ENCODE measurements around the gene TMEM232.
A peak's percentile ranks its signal among the peaks of the same experiment; 100 is the strongest.
"Not testable (repeated sequence)": the region's sequence is repeated elsewhere in the genome, so short reads cannot be mapped to it uniquely, and the experiment has no call there.

The TMEM232 gene

DNA sequence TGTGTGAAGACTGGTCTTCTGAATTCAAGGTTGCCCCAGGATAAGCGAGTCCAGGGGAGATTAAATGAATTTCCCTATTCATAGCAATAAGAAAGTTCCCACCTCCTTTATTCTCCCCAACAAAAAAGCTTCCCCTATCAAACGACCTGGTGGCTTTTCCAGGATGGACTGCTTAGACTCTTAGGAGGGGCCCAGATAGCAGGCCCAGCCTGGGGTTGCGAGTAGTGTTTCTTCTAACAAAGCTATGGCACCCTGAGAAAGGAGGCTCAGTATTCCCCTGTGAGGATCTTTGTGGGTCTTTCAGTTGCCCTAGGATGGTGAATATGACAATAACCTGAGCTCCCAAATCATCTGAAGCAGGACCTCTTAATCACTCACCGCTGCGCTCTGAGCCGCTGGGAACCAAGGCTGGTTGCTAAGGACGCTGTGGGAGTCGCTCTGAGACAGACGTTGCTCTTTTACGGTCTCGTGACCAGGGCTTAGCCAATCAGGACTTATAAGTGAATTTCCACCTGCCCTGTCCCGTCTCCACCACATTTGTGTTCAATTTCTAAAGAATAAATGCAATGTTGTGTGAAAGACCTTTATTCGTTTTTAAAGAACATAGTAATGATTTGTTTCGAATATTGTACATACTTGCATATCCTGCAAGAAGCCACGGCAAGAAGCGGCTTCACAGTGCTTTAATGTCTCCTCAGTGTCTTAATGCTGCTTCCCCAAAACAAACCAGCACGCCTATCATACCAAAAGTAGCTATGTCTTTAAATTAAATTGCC, at the start of gene TMEM232:
Gene TMEM232 (minus strand): TSS at position 423 of the 776 bp plus-strand sequence. CDS start 59,319 bp downstream, outside the sequence.
- peak; percentile 75 for DNase-seq

DNA sequence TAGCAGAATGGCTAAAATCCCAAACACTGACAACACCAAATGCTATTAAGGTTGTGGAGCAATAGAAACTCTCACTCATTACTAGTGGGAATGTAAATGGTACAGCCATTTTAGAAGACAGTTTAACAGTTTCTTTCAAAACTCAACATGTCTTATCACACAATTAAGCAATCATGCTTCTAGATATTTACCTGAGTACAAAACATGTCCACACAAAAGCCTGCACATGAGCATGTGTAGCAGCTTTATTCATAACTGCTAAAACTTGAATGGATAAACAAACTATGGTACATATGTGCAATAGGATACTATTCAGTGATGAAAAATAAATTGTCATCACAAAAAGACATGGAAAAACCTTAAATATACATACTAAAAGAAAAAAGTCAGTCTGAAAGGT, 43.8 kb upstream of the TMEM232 start:
- no peak for DNase-seq

DNA sequence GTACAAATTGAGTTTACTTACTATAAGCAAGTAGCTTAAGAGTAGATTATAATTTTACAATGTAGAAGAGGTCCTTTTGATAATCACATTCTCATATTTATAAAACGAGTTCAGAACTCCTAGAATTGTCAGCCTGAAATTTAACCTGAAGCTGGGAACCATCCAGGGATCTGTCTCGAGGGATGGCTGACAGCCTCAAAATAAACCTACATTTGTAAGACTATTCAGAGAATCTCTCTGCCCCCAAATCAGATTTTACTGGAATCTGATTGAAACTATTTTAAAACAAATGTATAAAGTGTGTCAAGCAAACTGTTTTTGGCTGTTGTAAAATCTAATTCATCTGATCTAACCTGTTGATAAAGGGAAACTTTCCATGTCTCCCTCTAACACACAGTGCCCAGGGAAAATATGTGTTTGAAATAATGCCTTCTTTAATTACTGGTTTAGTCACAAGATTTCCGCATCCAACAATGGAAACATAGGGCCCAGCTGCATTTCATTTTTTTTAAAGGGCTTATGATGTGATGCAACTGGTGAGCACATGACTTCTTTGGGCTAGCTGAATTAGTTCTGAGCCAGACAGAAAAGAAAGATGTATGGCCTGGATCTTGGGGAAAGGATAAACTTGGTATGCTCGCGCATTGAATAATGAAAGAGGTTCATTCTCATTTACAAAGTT, 42.7 kb upstream of the TMEM232 start:
- DNase-seq: no peak

DNA sequence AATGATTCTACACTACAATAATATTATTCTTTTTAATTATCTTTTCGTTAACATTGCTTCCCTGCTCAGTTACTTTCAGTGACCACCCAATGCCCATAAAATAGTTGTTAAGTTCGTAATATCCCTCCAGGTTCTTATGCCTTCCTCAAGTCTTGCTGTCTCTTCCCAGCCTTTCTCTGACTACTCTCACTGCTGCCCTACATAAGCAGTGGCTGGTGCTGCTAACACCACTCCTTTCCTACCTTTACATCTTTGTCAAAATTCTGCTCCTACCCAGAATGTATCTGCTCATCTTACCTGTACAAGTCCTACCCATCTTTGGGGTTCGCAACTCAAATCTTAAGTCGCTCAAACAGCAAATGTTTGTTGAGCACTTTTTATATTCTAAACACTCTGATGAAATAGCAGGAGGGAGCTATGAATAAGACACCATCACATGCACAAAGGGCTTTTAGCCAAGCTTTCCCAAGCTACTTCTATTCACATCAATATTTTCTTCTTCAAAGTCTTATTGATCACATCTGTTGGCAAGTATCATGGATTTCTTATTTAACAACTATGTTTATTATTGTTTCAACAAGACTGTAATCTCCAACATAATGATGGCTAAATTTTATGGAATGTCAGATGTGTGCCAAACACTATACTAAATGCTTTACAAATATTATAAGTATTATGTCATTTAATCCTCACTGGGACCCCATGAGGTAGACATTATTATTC, 41.8 kb upstream of the TMEM232 start:
- DNase-seq: no peak

DNA sequence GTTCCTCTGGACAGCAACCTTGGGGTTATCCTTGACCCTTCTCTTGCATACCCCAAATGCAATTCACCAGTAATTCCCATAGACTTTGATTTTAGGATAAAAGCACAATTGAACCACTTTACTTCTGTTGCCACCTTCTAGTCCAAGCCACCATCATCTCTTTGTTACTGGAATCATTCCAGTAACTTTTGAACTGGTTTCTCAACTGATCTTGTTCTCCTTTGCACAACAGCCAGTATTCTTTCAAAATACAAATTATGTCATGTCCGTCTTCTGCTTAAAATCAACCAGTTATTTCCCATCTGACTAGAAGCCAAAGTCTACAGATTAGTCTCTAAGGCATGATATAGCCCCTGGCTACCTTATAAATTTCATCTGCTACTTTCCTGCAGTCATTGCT, 33.7 kb upstream of the TMEM232 start:
- no peak for DNase-seq

DNA sequence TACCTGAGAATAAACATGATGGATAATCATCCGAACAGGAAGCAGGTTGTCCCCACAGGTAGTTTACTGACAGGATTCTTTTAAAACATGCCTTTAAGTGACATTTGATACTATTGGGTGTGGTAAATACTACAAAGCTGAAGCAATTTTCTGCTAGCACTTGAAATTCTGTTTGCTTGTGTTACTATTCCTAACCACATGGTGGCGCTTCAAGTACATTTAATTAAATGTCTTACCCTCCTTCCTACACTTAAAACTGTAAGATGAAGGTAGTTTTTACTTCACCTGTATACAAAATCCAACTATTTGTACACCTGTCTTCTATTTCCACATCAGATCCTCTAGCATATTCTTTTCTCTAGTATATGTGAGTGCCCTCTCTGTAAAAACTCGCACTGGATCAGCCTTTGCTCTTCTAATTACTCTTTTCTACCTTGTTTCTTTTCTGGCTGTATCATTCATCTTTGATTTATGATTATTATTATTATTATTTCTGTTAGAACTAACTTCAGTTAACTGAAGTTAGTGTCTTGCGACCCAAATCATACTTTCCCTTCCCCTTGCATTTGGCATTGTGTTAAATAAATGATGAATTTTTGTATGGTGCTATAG, 30.8 kb upstream of the TMEM232 start:
- no peak for DNase-seq

DNA sequence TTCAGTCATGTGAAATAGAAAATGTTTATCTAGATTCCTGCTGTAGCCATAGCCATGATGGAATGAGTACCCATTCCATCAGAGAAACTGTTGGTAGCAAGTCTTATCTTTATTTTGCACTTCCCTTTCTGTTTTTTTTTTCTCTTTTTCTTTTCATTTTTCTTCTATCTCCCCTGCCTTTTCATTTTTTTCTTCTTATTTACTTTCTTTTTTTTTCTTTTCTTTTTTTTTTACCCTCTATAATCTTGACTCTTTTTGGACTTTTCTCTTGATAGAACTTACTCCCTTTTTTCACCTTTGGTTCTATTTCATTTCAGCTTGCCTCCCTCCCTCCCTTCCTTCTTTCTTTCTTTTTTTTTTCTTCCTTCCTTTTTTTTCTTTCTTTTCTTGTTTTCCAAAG, 27.7 kb upstream of the TMEM232 start:
- no peak for DNase-seq

DNA sequence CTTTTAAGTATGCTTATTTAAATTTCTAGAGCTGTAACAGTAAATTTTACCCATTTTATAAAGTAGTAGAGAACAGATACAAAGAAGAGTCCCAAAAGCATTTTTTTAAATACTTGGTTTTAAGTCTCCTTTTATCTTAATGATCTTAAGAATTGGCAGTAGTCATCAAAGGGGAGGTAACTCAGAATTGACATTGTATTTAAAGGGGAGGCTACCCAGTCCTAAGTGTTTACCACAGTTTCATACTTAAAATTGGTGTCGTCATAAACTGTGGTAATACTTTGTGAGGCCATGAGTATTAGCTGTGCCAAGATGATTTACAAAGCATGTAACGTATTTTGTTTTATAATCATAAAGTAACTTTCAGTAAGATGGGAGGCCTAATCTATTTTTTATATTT, 27.1 kb upstream of the TMEM232 start:
- DNase-seq: no peak

DNA sequence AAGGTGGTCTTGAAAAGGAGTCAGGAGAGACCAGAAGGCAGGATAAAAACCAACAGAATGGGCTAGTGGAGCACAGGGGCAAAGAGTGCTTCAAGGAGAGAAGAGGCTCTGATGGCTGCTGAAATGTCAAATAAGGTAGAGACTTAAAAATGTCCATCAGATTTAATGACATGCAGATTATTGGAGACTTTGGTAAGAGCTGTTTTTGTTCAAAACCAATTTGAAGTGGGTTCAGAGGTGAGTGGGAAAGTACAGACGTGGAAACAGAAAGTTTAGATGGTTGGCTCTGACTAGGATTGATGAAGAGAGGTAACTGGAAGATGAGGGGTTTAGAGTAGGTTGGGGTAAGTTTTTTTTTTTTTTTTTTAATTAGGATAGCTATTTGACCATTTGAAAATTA, 26.5 kb upstream of the TMEM232 start:
- DNase-seq: no peak

DNA sequence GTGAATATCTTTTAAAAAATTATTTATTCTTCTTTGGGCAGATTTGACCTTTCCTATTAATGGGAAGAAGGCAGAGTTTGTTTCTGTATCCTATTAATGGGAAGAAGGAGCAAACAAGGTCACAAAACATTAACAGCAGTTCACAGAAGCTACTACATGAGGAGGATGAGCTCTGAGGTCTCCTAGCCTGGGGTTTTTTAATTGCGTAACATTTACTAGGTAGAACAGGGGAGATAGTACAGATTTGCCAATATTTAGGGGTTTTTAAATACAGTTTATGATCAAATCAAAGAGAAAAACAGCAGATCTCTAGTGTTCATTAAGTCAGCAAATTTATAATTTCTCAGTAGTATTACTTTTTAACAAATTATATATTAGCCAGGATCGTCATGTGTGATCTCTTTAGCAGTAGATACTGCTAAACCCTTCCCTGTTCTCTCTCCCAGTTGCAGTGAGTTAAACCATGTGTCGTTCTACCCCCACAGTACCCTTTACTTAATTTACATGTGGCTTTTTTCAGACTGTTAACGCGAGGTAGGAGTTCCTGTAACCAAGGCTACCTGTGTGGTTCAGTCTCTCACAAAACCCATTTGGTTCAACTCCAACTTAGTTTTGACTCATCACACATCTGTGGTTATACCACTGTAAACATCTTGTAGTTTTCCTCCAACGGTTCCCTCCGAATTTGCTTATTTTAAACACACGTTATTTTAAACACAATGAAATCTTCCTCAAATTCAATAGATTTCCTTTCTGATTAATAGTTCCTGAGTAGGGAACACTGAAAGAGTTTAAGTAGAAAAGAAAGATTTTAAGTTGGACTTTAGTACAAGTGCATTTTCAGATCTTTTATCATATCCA, 25.7 kb upstream of the TMEM232 start:
- no peak for DNase-seq

DNA sequence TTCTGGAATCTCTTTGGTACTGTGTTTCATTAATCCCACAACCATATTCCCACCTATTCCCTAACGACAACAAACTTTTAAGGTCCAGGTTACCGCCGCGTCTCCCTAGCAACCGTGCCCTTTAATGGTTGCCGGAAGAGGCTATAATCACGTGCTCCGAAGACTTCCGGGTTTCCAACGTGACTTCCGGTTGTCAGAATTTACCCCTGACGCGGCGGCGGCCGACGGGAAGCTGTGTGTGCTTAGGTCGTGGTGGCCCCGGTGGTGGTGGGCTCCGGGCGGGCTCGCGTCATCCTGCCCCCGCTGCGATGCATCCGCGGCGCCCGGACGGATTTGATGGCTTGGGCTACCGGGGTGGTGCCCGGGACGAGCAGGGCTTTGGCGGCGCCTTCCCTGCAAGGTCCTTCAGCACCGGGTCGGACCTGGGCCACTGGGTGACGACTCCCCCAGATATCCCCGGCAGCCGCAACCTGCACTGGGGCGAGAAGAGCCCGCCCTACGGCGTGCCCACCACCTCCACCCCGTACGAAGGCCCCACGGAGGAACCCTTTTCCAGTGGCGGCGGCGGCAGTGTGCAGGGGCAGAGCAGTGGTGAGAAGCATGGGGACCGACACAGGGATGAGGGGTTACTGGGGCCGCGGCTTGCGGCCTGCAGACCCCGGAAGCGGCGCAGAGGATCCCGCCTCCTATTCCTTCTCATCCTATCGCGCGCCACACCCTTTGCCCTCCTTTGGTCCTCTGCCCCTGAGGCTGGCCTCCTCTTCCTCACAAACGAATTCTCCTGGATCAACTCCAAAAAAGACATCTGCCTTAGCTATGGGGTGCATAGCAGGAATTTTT, 12.6 kb upstream of the TMEM232 start, which contains the start of gene SLC25A46:
Gene SLC25A46 (plus strand): TSS at position 196 of the 840 bp plus-strand sequence. CDS start 113 bp downstream, at position 309.
- peak; percentile 90 for DNase-seq

DNA sequence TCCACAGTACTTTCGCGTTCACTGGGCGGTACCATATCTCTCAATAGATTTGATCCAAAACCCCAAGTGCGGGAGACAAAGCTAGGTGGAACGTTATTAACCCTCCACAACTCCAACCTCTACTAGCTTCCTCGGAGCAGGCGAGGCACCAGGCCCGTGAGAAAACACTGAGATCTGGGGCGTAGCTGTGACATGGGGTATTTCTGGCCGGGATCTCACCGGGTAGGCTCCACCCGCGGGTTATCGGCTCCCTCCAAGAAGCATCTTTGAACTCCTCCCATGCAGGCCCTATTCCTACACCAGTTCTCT, 12.0 kb upstream of the TMEM232 start:
- DNase-seq: peak; percentile 72

DNA sequence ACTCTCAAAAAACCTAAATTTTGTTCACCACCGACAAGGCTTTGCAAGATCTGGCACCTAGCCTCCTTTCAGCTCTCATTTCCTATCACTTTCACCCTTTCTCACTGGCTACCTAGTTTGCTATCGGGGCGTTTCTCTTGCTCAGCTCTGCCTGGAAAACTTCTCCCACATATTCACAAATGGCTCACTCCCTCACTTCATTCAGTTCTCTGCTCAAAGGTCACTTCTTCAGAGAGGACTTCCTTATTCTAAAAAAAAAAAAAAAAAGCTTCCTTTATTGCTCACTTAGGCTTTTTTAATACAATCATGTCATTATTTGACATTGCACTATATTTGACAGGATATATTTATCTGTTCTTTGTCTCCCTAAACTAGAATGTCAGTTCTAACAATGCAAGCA, 10.3 kb upstream of the TMEM232 start:
- no peak for DNase-seq

DNA sequence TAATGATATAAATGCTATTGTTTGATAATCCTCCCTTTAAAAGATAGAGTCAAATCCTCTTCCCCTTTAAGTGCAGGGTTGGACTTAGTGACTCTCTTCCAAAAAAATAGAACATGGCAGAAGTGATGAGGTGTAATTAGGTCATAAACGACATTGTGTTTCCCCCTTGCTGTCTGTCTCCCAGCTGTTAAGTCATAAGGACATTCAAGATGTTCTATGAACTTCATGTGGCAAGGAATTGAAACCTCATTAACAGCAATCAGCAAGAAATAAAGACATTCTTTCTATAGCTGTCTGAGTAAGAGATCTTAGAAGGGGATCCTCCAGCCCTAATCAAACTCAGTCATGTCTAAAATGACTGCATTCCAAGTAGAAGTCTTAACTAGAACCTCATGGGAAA, 9.1 kb upstream of the TMEM232 start:
- no peak for DNase-seq

DNA sequence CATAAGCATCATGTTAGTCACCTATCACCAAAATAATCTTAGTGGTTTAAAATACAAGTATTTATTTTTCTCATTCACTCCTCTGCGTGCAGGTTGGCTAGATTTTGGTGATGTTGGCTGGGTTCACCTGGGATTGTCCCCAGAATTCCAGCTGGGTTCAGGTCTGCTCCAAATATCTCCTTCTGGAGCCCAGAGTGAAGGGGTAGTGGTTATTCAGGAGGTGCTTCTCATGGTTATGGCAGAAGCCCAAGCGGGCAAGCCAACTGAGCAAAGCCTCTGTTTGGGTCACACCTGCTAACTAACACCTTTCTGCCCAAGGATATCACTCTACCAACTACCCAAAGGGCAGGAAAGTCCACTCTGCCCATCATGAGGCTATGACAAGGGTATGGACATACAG, 7.6 kb upstream of the TMEM232 start:
- DNase-seq: no peak

DNA sequence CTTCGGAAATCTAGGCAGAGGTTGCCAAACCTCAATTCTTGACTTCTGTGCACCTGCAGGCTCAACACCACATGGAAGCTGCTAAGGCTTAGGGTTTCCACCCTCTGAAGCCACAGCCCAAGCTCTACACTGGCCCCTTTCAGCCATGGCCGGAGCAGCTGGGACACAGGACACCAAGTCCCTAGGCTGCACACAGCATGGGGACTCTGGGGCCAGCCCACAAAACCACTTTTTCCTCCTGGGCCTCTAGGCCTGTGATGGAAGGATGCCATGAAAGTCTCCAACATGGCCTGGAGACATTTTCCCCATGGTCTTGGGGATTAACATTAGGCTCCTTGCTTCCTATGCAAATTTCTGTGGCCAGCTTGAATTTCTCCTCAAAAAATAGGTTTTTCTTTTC, 5.0 kb upstream of the TMEM232 start:
- DNase-seq: not testable (repeated sequence)

DNA sequence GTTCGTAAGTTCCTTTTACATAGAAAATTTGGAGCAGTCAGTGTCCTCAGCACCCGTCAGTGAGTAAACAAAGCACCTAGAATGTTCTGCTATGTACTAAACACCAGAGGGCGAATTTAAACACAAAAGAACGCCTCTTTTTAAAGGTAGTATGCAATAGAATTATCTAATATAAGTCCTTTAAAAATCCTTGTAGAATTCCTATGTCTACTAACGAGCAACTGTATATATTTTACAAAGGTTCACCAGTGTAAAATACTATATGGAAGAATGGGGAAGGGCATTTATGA, 499 bp upstream of the TMEM232 start:
- no peak for DNase-seq

DNA sequence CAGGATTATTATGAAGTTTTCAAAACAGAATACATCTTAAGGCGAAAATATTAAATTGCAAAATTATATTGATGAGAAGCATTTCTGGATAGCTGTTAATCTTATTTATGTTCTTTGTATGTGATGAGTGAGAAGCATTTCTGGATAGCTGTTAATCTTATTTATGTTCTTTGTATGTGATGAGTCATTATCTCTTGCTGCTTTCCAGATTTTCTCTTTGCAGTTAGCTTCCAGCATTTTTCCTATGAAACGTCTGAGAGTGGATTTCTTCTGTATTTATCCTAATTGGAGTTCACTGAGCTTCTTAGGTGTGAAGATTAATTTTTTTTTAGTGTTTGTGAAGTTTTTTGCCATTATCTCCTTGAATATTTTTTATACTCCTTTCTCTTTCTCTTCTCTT, 8.2 kb downstream of the TMEM232 start:
- no peak for DNase-seq

DNA sequence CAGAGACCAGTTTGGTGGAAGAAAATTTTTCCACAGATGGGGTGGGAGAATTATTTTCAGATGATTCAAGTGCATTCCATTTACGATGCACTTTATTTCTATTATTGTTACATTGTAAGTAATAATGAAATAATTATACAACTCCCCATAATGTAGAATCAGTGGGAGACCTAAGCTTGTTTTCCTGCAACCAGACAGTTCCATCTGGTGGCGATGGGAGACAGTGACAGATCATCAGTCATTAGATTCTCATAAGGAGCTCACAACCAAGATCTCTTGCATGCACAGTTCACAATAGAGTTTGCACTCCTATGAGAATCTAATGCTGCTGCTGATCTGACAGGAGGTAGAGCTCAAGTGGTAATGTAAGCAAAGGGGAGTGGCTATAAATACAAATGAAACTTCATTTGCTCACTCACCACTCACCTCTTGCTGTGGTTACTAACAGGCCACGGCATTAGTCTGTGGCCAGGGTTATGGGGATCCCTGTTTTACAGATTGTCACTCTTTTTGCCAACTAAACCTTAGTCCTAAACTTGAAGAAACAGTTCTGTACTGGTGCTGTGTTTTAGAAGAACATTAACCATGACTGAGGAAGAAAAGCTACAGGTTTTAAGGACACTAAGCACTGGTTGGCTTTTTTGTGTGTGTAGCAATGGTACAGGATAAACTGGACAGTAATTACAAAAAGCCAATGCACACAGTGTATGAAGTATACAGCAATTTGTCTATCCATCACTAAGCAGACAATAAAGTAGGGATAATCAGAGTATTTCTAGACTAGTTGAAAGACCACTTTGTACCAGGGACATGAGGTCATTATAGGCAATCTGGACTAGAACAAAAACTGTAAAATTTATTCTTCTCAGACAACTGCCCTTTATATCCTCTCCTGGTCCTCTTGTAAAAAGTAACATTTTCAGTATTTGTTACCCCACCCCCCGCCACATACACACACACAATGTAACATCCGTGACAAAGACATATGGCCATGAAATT, 9.9 kb downstream of the TMEM232 start:
- no peak for DNase-seq

DNA sequence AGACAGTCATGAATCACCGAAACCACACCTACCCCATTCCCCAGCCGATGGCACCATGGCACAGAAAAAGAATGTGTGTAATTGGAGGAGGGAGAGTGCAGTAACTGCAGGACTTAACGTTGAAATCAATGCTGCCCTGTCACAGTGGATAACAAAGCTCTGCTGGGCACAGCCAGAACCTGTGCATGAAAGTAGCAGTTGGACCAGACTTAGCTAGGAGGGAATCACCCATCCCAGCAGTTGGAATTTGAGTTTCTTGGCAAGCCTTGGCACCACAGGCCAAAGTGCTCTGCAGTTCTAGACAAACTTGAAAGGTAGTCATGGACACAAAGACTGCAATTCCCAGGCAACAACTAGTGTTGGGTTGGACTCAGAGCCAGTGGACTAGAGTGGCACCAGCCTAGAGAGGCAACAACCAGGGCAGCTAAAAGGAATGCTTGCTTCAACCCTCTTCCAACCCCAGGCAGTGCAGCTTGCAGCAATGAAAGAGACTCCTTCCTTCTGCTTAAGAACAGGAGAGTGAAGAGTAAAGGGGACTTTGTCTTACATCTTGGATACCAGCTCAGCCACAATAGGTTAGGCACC, 19.1 kb downstream of the TMEM232 start:
- DNase-seq: no peak
